ENCODE data around the gene OR8D2.
"Not testable (repeated sequence)": the region's sequence is repeated elsewhere in the genome, so short reads cannot be mapped to it uniquely, and the experiment has no call there.

Gene OR8D2

GRCh38 chr11:124285610-124286344 is 34.2 kb downstream of the OR8D2 start:
- no peak for DNase-seq

GRCh38 chr11:124278261-124278660 is 41.7 kb downstream of the OR8D2 start:
- no peak for DNase-seq

- no peak for DNase-seq
These were observed 42.2 kb downstream of the OR8D2 start for GRCh38 chr11:124277804-124278203.

DNA sequence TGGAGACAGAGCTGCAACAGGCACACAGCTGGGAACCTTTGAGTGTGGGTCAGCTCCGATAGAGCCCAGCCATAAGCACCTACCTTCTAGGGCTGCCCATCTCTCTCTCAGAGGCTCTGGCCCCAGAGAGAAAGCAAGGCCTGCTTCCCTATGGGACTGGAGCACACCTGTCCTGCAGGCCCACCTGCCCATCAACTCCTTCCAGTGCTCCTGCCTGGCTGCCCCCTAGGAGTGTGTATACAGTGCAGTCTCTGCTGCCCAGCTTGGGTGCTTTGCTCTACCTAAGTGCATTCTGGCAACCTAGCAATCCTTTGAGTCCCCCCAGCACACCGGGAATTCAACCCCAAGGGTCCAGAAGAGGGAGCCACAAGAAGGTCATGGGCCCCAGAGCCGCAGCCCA is 42.8 kb downstream of the OR8D2 start:
- DNase-seq = no peak

DNA sequence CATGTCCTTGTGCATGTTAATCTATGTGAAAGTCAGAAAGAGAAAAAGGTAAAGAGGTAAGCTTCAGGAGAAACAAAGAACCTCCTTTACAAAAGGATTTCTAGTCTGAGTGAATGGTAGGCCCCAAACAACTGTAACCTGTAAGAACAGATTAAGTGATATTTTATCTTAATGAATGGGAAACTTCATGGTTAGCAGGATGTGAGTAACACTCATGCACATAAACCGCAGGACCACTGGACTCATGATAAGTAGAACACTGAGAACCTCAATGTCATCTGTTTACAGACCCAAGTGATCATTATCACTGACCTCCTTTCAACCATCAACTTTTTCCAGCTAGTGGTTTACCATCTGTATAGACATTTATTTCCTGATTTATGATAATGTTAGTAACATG is 43.9 kb downstream of the OR8D2 start:
- no peak for DNase-seq

GRCh38 chr11:124274000-124274399 is 46.0 kb downstream of the OR8D2 start:
- no peak for DNase-seq

DNA sequence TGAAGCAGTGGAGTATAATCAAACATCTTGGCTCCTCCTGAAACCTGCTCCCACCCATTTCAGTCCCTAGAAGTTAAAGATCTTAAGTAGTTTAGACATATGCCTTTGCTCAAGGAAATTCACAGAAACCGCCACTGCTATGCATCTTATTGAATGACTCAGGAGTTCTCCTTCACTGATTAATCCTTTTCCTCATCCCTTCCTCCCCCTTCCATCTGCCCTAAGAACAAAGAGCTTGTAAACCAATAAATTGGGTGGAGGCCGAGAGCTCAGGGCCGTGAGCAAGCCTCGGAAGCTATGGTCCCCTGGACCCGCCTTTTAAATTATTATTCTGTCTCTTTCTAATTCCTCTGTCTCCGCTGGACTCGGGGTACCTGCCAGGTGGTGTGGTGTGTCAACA is 49.1 kb downstream of the OR8D2 start:
- not testable (repeated sequence) for DNase-seq

All from right forelimb (tissue), 1 donor.